Motor neuron (in vitro differentiated cells): ENCODE data around the gene ERN1. TPM values are rescaled to one million over a fixed set of nuclear protein-coding genes. Genes with fewer than 3 reads are reported as not detected.
A peak's percentile ranks its signal among the peaks of the same experiment; 100 is the strongest.

ENCODE experiments used
- ATAC-seq, 8 experiments: fragments of 200-7000 bp; cut with Tn5 transposase; replicated peaks in 6 of 8; 2 replicates each; pipeline ENCODE4 v1.8.0; 2021; ENCODE audit warnings: mild to moderate bottlenecking in 8 of 8, moderate library complexity in 8 of 8
- H3K27ac ChIP-seq, 2 donors: fragments of 250-450 bp; sonication (Bioruptor Pico); 2 replicates each; pipeline ENCODE4 v1.9.0; 2021; ENCODE audit warnings: antibody characterized with exemption in 2 of 2, mild to moderate bottlenecking in 2 of 2, moderate library complexity in 1 of 2
- H3K4me1 ChIP-seq, 2 donors: fragments of 250-450 bp; sonication (Bioruptor Pico); replicated peaks in 1 of 2; 2 replicates each; pipeline ENCODE4 v1.6.1; 2021; ENCODE audit warnings: antibody characterized with exemption in 2 of 2, mild to moderate bottlenecking in 2 of 2, moderate library complexity in 1 of 2
- H3K4me3 ChIP-seq, 5 donors: fragments of 250-450 bp; sonication (Bioruptor Pico); 2 replicates each; pipeline ENCODE4 v1.9.0; 2021; ENCODE audit warnings: antibody characterized with exemption in 5 of 5, mild to moderate bottlenecking in 5 of 5, moderate library complexity in 4 of 5
- WGBS, 10 experiments: fragments of 450-650 bp; shearing (Covaris generic); methylation state at CpG; one replicate each; pipeline ENCODE4 v1.0.0; 2022; 5-methylcytosine and 5-hydroxymethylcytosine counted together
- in situ Hi-C, 9 experiments: fragments of 400-800 bp; cut with MboI; loops; one replicate each; pipeline ENCODE4 v1.15.0; 2021; ENCODE audit warnings: low sequenced_read_pairs in 9 of 9, low pct_unique_long_range_greater_than_20kb in 2 of 9; ENCODE audit not compliant: unreplicated experiment in 9 of 9
- total RNA-seq, 8 experiments: library from RNA; unstranded; fragments of 300-600 nt; gene quantifications; 2 replicates each; pipeline versions ENCODE4 v1.2.3 to v1.2.4, GENCODE V29; 2022

The ERN1 gene
- total RNA-seq, 8 experiments from 2014 or later: 2.3 to 10.4 (median 5.0) TPM

GRCh38 chr17:64066716-64067115 is 63.2 kb downstream of the ERN1 start:
- H3K4me3 ChIP-seq: no peak overlapping the region
- no peak for ATAC-seq
- 50 to 100% (median 100%) methylated on average over 1 to 4 of the region's 7 CpGs; no CpG with 5 or more reads in 3 of the 10 experiments for WGBS, 10 experiments
- H3K27ac ChIP-seq: no peak overlapping the region
- no peaks in the 10 kb centered on the region for H3K4me1 ChIP-seq
- in situ Hi-C loops: no loop called here

- 83 to 100% (median 96%) methylated on average over 2 to 6 of the region's 8 CpGs; no CpG with 5 or more reads in 5 of the 10 experiments for WGBS, 10 experiments
- no peak overlapping the region for H3K4me3 ChIP-seq
- no peak overlapping the region for H3K27ac ChIP-seq
- ATAC-seq: no peak
- H3K4me1 ChIP-seq: no peaks in the 10 kb centered on the region
- in situ Hi-C loops: no loop called here
Measured at GRCh38 chr17:64065161-64065560, 64.8 kb downstream of the ERN1 start.

GRCh38 chr17:64064331-64064730 is 65.6 kb downstream of the ERN1 start:
- in situ Hi-C loops: no loop called here

GRCh38 chr17:64063766-64064224 is 66.1 kb downstream of the ERN1 start:
- no peak overlapping the region for H3K4me3 ChIP-seq
- no peaks in the 10 kb centered on the region for H3K4me1 ChIP-seq
- no peak overlapping the region for H3K27ac ChIP-seq
- ATAC-seq: peak in 6 of 8 experiments; percentile 43 to 93 (median 62)
- 70 to 100% (median 78%) methylated on average over 2 to 6 of the region's 16 CpGs; no CpG with 5 or more reads in 5 of the 10 experiments for WGBS, 10 experiments
- in situ Hi-C loops: no loop called here

More at GRCh38 chr17:64064331-64064730, 65.6 kb downstream of the ERN1 start:
- no peak overlapping the region for H3K27ac ChIP-seq
- no peaks in the 10 kb centered on the region for H3K4me1 ChIP-seq
- ATAC-seq: peak in 1 of 8 experiments; percentile 92
- 74 to 100% (median 92%) methylated on average over 1 to 7 of the region's 9 CpGs; no CpG with 5 or more reads in 2 of the 10 experiments for WGBS, 10 experiments
- H3K4me3 ChIP-seq: no peak overlapping the region

GRCh38 chr17:64063088-64063487 is 66.9 kb downstream of the ERN1 start:
- WGBS, 10 experiments: 50 to 93% (median 89%) methylated on average over 1 to 4 of the region's 5 CpGs; no CpG with 5 or more reads in 6 of the 10 experiments
- no peak for ATAC-seq
- in situ Hi-C loops: no loop called here
- H3K4me3 ChIP-seq: no peak overlapping the region
- H3K27ac ChIP-seq: no peak overlapping the region
- H3K4me1 ChIP-seq: no peaks in the 10 kb centered on the region

GRCh38 chr17:64061178-64061898 is 68.6 kb downstream of the ERN1 start:
- no peak for ATAC-seq
- Histone ChIP-seq H3K4me1 (no peaks in the 10 kb centered on the region), H3K4me3 (no peak overlapping the region), H3K27ac (no peak overlapping the region)
- WGBS, 10 experiments: 79 to 100% (median 98%) methylated on average over 1 to 5 of the region's 5 CpGs; no CpG with 5 or more reads in 2 of the 10 experiments
- in situ Hi-C loops: no loop called here

- WGBS, 10 experiments: 67 to 96% (median 81%) methylated on average over 1 to 5 of the region's 5 CpGs; no CpG with 5 or more reads in 3 of the 10 experiments
Measured at GRCh38 chr17:64060331-64060730, 69.6 kb downstream of the ERN1 start.

GRCh38 chr17:64059756-64060155 is 70.2 kb downstream of the ERN1 start:
- Histone ChIP-seq H3K4me3 (no peak overlapping the region), H3K27ac (no peak overlapping the region), H3K4me1 (no peaks in the 10 kb centered on the region)
- no peak for ATAC-seq
- in situ Hi-C loops: no loop called here
- WGBS, 10 experiments: 20 to 100% (median 85%) methylated on average over 1 to 2 of the region's 2 CpGs; no CpG with 5 or more reads in 4 of the 10 experiments

More at GRCh38 chr17:64060331-64060730, 69.6 kb downstream of the ERN1 start:
- in situ Hi-C loops: no loop called here
- H3K4me1 ChIP-seq: no peaks in the 10 kb centered on the region
- H3K27ac ChIP-seq: no peak overlapping the region
- ATAC-seq: no peak
- H3K4me3 ChIP-seq: no peak overlapping the region

- in situ Hi-C loops: no loop called here
- WGBS, 10 experiments: 80 to 100% (median 92%) methylated on average over 1 to 5 of the region's 5 CpGs; no CpG with 5 or more reads in 1 of the 10 experiments
- ATAC-seq: no peak
- Histone ChIP-seq H3K27ac (no peak overlapping the region), H3K4me1 (no peaks in the 10 kb centered on the region), H3K4me3 (no peak overlapping the region)
Measured at GRCh38 chr17:64058621-64059020, 71.3 kb downstream of the ERN1 start.

- 70 to 100% (median 100%) methylated on average over 1 to 2 of the region's 9 CpGs; no CpG with 5 or more reads in 5 of the 10 experiments for WGBS, 10 experiments
- ATAC-seq: no peak
- Histone ChIP-seq H3K27ac (no peak overlapping the region), H3K4me1 (no peaks in the 10 kb centered on the region), H3K4me3 (no peak overlapping the region)
- in situ Hi-C loops: no loop called here
Measured at GRCh38 chr17:64057701-64058263, 72.2 kb downstream of the ERN1 start.

GRCh38 chr17:64056269-64057005 is 73.5 kb downstream of the ERN1 start:
- in situ Hi-C loops: no loop called here
- Histone ChIP-seq H3K4me3 (no peak overlapping the region), H3K27ac (no peak overlapping the region), H3K4me1 (no peaks in the 10 kb centered on the region)
- ATAC-seq: peak in 1 of 8 experiments; percentile 83
- 10 to 100% (median 82%) methylated on average over 1 to 8 of the region's 12 CpGs; no CpG with 5 or more reads in 3 of the 10 experiments for WGBS, 10 experiments

GRCh38 chr17:64055183-64056142 is 74.5 kb downstream of the ERN1 start:
- ATAC-seq: no peak
- H3K27ac ChIP-seq: no peak overlapping the region

More at GRCh38 chr17:64055183-64056142, 74.5 kb downstream of the ERN1 start:
- in situ Hi-C loops: no loop called here
- WGBS, 10 experiments: 60 to 88% (median 80%) methylated on average over 1 to 6 of the region's 22 CpGs; no CpG with 5 or more reads in 2 of the 10 experiments
- Histone ChIP-seq H3K4me1 (no peaks in the 10 kb centered on the region), H3K4me3 (no peak overlapping the region)
